MM.1S (cell line): Measurements from ENCODE around the gene USP30.

Experiments
- DNase-seq: peaks from one replicate; pipeline ENCODE4 v3.0.0-alpha.2; 2015
- H2AFZ ChIP-seq: fragments of 300-600 bp; sonication (generic); 2 replicates; pipeline ENCODE4 v1.6.0; 2016; ENCODE audit warnings: antibody characterized with exemption, low read length
- H3F3A ChIP-seq: fragments of 300-600 bp; sonication (generic); 2 replicates; pipeline ENCODE4 v1.6.1; 2016; ENCODE audit warnings: mild to moderate bottlenecking, antibody characterized with exemption, low read length, moderate library complexity, mixed read lengths; ENCODE audit not compliant: insufficient read depth
- H3K27ac ChIP-seq: fragments of 300-600 bp; sonication (generic); 2 replicates; pipeline ENCODE4 v1.5.1; 2016; ENCODE audit warnings: mild to moderate bottlenecking, low read length
- H3K27me3 ChIP-seq: fragments of 300-600 bp; sonication (generic); replicated peaks from 2 replicates; pipeline ENCODE4 v1.6.0; 2016; ENCODE audit warnings: low read length; ENCODE audit not compliant: insufficient read depth
- H3K36me3 ChIP-seq: fragments of 300-600 bp; sonication (generic); replicated peaks from 2 replicates; pipeline ENCODE4 v1.6.1; 2016; ENCODE audit warnings: mild to moderate bottlenecking, low read length, mixed read lengths; ENCODE audit not compliant: insufficient read depth
- H3K4me1 ChIP-seq: fragments of 300-600 bp; sonication (generic); 2 replicates; pipeline ENCODE4 v1.6.1; 2016; ENCODE audit warnings: low read length, mixed read lengths
- H3K4me2 ChIP-seq: fragments of 300-600 bp; sonication (generic); 2 replicates; pipeline ENCODE4 v1.6.0; 2016; ENCODE audit warnings: low read depth, low read length
- H3K4me3 ChIP-seq: fragments of 300-600 bp; sonication (generic); 2 replicates; pipeline ENCODE4 v1.5.1; 2016; ENCODE audit warnings: low read length, mixed read lengths
- H3K79me2 ChIP-seq: fragments of 300-600 bp; sonication (generic); 2 replicates; pipeline ENCODE4 v1.6.1; 2016; ENCODE audit warnings: mixed run types, low read length, mixed read lengths
- H3K9ac ChIP-seq: fragments of 300-600 bp; sonication (generic); 2 replicates; pipeline ENCODE4 v1.6.1; 2016; ENCODE audit warnings: low read length, mixed read lengths
- H3K9me2 ChIP-seq: fragments of 300-600 bp; sonication (generic); replicated peaks from 2 replicates; pipeline ENCODE4 v1.6.1; 2016; ENCODE audit warnings: mild to moderate bottlenecking, low read length, mixed read lengths; ENCODE audit not compliant: insufficient read depth
- H3K9me3 ChIP-seq: fragments of 300-600 bp; sonication (generic); replicated peaks from 2 replicates; pipeline ENCODE4 v1.6.1; 2016; ENCODE audit warnings: mild to moderate bottlenecking, low read length, mixed read lengths; ENCODE audit not compliant: insufficient read depth
- H4K20me1 ChIP-seq: fragments of 300-600 bp; sonication (generic); 2 replicates; pipeline ENCODE4 v1.6.1; 2016; ENCODE audit warnings: mild to moderate bottlenecking, low read length, moderate library complexity, mixed read lengths; ENCODE audit not compliant: insufficient read depth
- CTCF ChIP-seq: fragments of 300-600 bp; sonication (generic); IDR thresholded peaks from 2 replicates; pipeline ENCODE4 v1.5.1; 2016; ENCODE audit warnings: antibody characterized with exemption, low read length, mixed read lengths
- EZH2 ChIP-seq: fragments of 300-600 bp; sonication (generic); optimal IDR thresholded peaks from 2 replicates; pipeline ENCODE3; 2017; ENCODE audit warnings: low read depth, mild to moderate bottlenecking, antibody characterized with exemption, low read length, mixed read lengths
- EZH2phosphoT487 ChIP-seq: fragments of 300-600 bp; sonication (generic); IDR thresholded peaks from 2 replicates; pipeline ENCODE4 v1.6.1; 2018; ENCODE audit warnings: antibody characterized with exemption, low read length

The USP30 gene

DNA sequence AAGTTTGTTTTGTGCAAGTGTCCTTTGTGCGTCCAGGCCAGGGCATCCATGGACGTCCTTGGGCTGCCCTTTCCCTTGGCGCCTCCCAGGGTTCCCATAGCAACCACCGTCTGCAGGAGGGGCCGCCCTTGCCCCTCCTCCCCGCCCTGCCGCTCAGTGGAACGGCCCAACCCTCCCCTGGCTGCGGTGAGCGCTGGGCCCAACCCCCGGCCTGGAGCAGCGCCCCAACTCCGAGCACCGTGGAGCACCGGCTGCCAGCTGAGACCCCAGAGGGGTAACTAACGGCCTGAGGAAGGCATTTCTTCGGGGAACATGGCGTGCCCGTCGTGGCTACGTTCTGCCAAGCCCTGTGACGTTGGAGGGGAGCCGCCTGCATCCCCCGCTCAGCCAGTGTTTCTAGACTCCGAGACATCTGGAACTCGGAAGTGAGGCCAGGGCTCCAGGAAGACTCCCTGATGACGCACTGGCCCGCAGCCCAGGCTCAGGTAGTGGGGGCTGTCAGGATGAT, 58.7 kb downstream of the USP30 start:
- no peaks in the 10 kb centered on the region for H3K9me3 ChIP-seq
- H2AFZ ChIP-seq: peak overlapping the region; percentile 46; the same call in 1 of the 2 replicates
- H3K79me2 ChIP-seq: peaks cover 6% of the 10 kb centered on the region; the same call in 1 of the 2 replicates
- peak; percentile 55 for DNase-seq
- no peaks in the 10 kb centered on the region for H3K27me3 ChIP-seq
- peak overlapping the region; percentile 83 for H3K27ac ChIP-seq
- peak overlapping the region; percentile 73 for H3K9ac ChIP-seq
- no peaks in the 10 kb centered on the region for H3K9me2 ChIP-seq
- H3F3A ChIP-seq: peaks cover 46% of the 10 kb centered on the region
- no peaks in the 10 kb centered on the region; the same call in none of the 2 replicates for H3K36me3 ChIP-seq
- TF ChIP-seq EZH2 (no peak), CTCF (no peak), EZH2phosphoT487 (no peak)
- H3K4me2 ChIP-seq: peak overlapping the region; percentile 67
- peaks cover 41% of the 10 kb centered on the region for H3K4me1 ChIP-seq
- H3K4me3 ChIP-seq: peak overlapping the region; percentile 64
- H4K20me1 ChIP-seq: no peaks in the 10 kb centered on the region

GRCh38 chr12:109112720-109113465, 60.5 kb downstream of the USP30 start:
- H3K4me1 ChIP-seq: peaks cover 49% of the 10 kb centered on the region
- no peak overlapping the region for H3K4me2 ChIP-seq
- H3K9ac ChIP-seq: no peak overlapping the region
- peaks cover 46% of the 10 kb centered on the region for H3F3A ChIP-seq
- peaks cover 6% of the 10 kb centered on the region; the same call in 1 of the 2 replicates for H3K79me2 ChIP-seq
- no peak for DNase-seq
- no peaks in the 10 kb centered on the region; the same call in 1 of the 2 replicates for H3K36me3 ChIP-seq
- no peaks in the 10 kb centered on the region for H4K20me1 ChIP-seq
- H3K27me3 ChIP-seq: no peaks in the 10 kb centered on the region
- TF ChIP-seq EZH2phosphoT487 (no peak), CTCF (no peak), EZH2 (no peak)
- H3K27ac ChIP-seq: peak overlapping the region; percentile 81; the same call in 1 of the 2 replicates
- no peak overlapping the region for H2AFZ ChIP-seq
- no peaks in the 10 kb centered on the region for H3K9me2 ChIP-seq
- H3K4me3 ChIP-seq: no peak overlapping the region
- no peaks in the 10 kb centered on the region for H3K9me3 ChIP-seq

DNA sequence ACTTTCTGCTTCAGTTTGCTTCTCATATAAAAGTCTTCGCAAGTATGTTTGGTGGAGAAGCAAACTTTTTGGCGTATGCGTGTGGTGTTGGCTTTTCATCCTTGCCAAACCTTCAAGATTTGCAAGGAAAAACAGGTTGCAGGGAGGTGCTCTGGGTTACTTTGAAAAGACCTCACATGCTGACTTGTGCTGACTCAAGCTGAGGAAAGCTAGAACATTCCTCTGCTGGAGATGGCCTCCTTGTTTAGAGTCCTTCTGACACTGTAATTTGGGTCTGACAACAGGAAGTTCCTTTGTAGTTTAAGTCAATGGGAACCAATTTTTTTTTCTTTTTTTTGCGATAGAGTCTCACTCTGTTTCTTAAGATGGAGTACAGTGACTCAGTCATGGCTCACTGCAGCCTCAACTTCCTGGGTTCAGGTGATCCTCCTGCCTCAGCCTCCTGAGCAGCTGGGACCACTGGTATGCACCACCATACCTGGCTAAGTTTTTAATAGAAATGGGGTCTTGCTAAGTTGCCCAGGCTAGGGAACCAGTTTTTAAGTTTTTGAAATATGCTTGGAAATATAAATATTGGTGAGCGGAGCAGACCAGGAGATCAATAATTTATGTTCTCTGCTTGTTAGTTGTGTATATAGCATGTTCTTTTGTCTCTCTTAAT, 61.4 kb downstream of the USP30 start:
- Histone ChIP-seq H4K20me1 (no peaks in the 10 kb centered on the region), H3F3A (peaks cover 46% of the 10 kb centered on the region), H3K9ac (peak overlapping the region; percentile 24; the same call in 1 of the 2 replicates), H2AFZ (no peak overlapping the region), H3K36me3 (no peaks in the 10 kb centered on the region), H3K9me3 (no peaks in the 10 kb centered on the region), H3K27ac (peak overlapping the region; percentile 81; the same call in 1 of the 2 replicates), H3K4me1 (peaks cover 49% of the 10 kb centered on the region), H3K4me3 (no peak overlapping the region), H3K79me2 (0 out of 2 replicates have a peak, but pooled peaks cover 3% of the 10 kb centered on the region), H3K4me2 (0 out of 2 replicates have a peak overlapping the region, but pooled peaks have one; percentile 11), H3K27me3 (no peaks in the 10 kb centered on the region), H3K9me2 (no peaks in the 10 kb centered on the region)
- no peak for TF ChIP-seq EZH2phosphoT487
- no peak for TF ChIP-seq CTCF
- no peak for TF ChIP-seq EZH2
- DNase-seq: no peak
